Mononuclear cell (primary cell): ENCODE data around the gene PRKCE. TPM values are rescaled to one million over a fixed set of nuclear protein-coding genes. Genes with fewer than 3 reads are reported as not detected.
"Not testable (repeated sequence)": the region's sequence is repeated elsewhere in the genome, so short reads cannot be mapped to it uniquely, and the experiment has no call there.

ENCODE experiments used
- H3K27me3 ChIP-seq: 2 replicates; pipeline ENCODE4 v1.6.0; 2011; ENCODE audit warnings: low read length, control low read depth; ENCODE audit not compliant: insufficient read depth
- H3K4me1 ChIP-seq: 2 replicates; pipeline ENCODE4 v1.5.1; 2011; ENCODE audit warnings: mild to moderate bottlenecking, low read length, control low read depth; ENCODE audit not compliant: insufficient read depth
- H3K4me3 ChIP-seq: 2 replicates; pipeline ENCODE4 v1.5.1; 2011; ENCODE audit warnings: mild to moderate bottlenecking, low read length, moderate library complexity
- H3K9me3 ChIP-seq: 2 replicates; pipeline ENCODE4 v1.5.1; 2011; ENCODE audit warnings: low read depth, mild to moderate bottlenecking, control low read depth, low read length
- total RNA-seq: library from RNA; depleted of rRNA; stranded (reverse); fragments of >200 nt; gene quantifications from one replicate; pipeline ENCODE4 v1.2.3, GENCODE V29; 2012

Gene PRKCE
- total RNA-seq, 1 donor, result 13.6 TPM

- Histone ChIP-seq H3K4me1 (peaks cover 97% of the 10 kb centered on the region), H3K4me3 (no peak overlapping the region), H3K9me3 (no peaks in the 10 kb centered on the region), H3K27me3 (no peaks in the 10 kb centered on the region)
Measured at GRCh38 chr2:45888641-45889040, 237.2 kb downstream of the PRKCE start.

GRCh38 chr2:45889053-45889452, 237.6 kb downstream of the PRKCE start:
- Histone ChIP-seq H3K4me1 (peaks cover 97% of the 10 kb centered on the region), H3K4me3 (no peak overlapping the region), H3K9me3 (no peaks in the 10 kb centered on the region), H3K27me3 (no peaks in the 10 kb centered on the region)

- Histone ChIP-seq H3K4me1 (peaks cover 91% of the 10 kb centered on the region), H3K27me3 (no peaks in the 10 kb centered on the region), H3K4me3 (no peak overlapping the region), H3K9me3 (no peaks in the 10 kb centered on the region)
Measured at GRCh38 chr2:45889620-45890370, 238.3 kb downstream of the PRKCE start.

GRCh38 chr2:45890371-45890646, 238.8 kb downstream of the PRKCE start:
- H3K4me1 ChIP-seq, result peaks cover 87% of the 10 kb centered on the region
- not testable (repeated sequence) for H3K4me3 ChIP-seq, H3K27me3 ChIP-seq, H3K9me3 ChIP-seq

- peaks cover 85% of the 10 kb centered on the region for H3K4me1 ChIP-seq
- no peak overlapping the region for H3K4me3 ChIP-seq
Measured at GRCh38 chr2:45890819-45891218, 239.3 kb downstream of the PRKCE start.

GRCh38 chr2:45891719-45892424, 240.4 kb downstream of the PRKCE start:
- H3K27me3 ChIP-seq, result no peaks in the 10 kb centered on the region
- H3K4me3 ChIP-seq, result no peak overlapping the region
- peaks cover 84% of the 10 kb centered on the region for H3K4me1 ChIP-seq
- H3K9me3 ChIP-seq, result no peaks in the 10 kb centered on the region

More at GRCh38 chr2:45890819-45891218, 239.3 kb downstream of the PRKCE start:
- Histone ChIP-seq H3K9me3 (no peaks in the 10 kb centered on the region), H3K27me3 (no peaks in the 10 kb centered on the region)

GRCh38 chr2:45892425-45892745, 240.9 kb downstream of the PRKCE start:
- no peaks in the 10 kb centered on the region for H3K9me3 ChIP-seq
- no peaks in the 10 kb centered on the region for H3K27me3 ChIP-seq
- no peak overlapping the region for H3K4me3 ChIP-seq
- H3K4me1 ChIP-seq, result peaks cover 80% of the 10 kb centered on the region

GRCh38 chr2:45892757-45893156, 241.3 kb downstream of the PRKCE start:
- H3K27me3 ChIP-seq, result no peaks in the 10 kb centered on the region
- no peaks in the 10 kb centered on the region for H3K9me3 ChIP-seq
- H3K4me1 ChIP-seq, result peaks cover 80% of the 10 kb centered on the region
- H3K4me3 ChIP-seq, result no peak overlapping the region

GRCh38 chr2:45894211-45894610, 242.7 kb downstream of the PRKCE start:
- Histone ChIP-seq H3K4me3 (no peak overlapping the region), H3K9me3 (no peaks in the 10 kb centered on the region), H3K4me1 (peaks cover 73% of the 10 kb centered on the region), H3K27me3 (no peaks in the 10 kb centered on the region)

GRCh38 chr2:45895241-45895861, 243.9 kb downstream of the PRKCE start:
- Histone ChIP-seq H3K4me1 (peaks cover 61% of the 10 kb centered on the region), H3K4me3 (no peak overlapping the region), H3K9me3 (no peaks in the 10 kb centered on the region), H3K27me3 (no peaks in the 10 kb centered on the region)

- no peak overlapping the region for H3K4me3 ChIP-seq
- H3K9me3 ChIP-seq, result no peaks in the 10 kb centered on the region
- no peaks in the 10 kb centered on the region for H3K27me3 ChIP-seq
- peaks cover 52% of the 10 kb centered on the region for H3K4me1 ChIP-seq
Measured at GRCh38 chr2:45896311-45896710, 244.8 kb downstream of the PRKCE start.

- Histone ChIP-seq H3K4me1 (peaks cover 36% of the 10 kb centered on the region), H3K27me3 (no peaks in the 10 kb centered on the region), H3K9me3 (no peaks in the 10 kb centered on the region), H3K4me3 (no peak overlapping the region)
Measured at GRCh38 chr2:45897842-45898241, 246.4 kb downstream of the PRKCE start.

GRCh38 chr2:45898819-45899218, 247.3 kb downstream of the PRKCE start:
- H3K9me3 ChIP-seq, result no peaks in the 10 kb centered on the region
- no peaks in the 10 kb centered on the region for H3K27me3 ChIP-seq
- peaks cover 27% of the 10 kb centered on the region for H3K4me1 ChIP-seq
- H3K4me3 ChIP-seq, result no peak overlapping the region

GRCh38 chr2:45899926-45900325, 248.5 kb downstream of the PRKCE start:
- Histone ChIP-seq H3K27me3 (no peaks in the 10 kb centered on the region), H3K4me3 (no peak overlapping the region), H3K9me3 (no peaks in the 10 kb centered on the region), H3K4me1 (peaks cover 25% of the 10 kb centered on the region)

GRCh38 chr2:45901468-45902032, 250.1 kb downstream of the PRKCE start:
- Histone ChIP-seq H3K9me3 (no peaks in the 10 kb centered on the region), H3K27me3 (no peaks in the 10 kb centered on the region), H3K4me3 (no peak overlapping the region), H3K4me1 (peaks cover 15% of the 10 kb centered on the region)
